SK-N-SH (cell line): ENCODE data around the gene NYNRIN. TPM values are rescaled to one million over a fixed set of nuclear protein-coding genes. Genes with fewer than 3 reads are reported as not detected.

Source experiments
- CTCF ChIA-PET: fragments of 300-600, 350-600 bp; formaldehyde crosslinking; extraction: SDS; loops from one replicate; lab custom pipeline; 2021; lab: Yijun Ruan, JAX
- POLR2A ChIA-PET: fragments of 350-600 bp; sonication (Branson Sonifier 250); formaldehyde crosslinking; extraction: SDS; loops from one replicate; lab custom pipeline; 2020; ENCODE audit warnings: antibody characterized with exemption, inconsistent platforms; lab: Yijun Ruan, JAX
- DNase-seq: peaks from one replicate; pipeline ENCODE4 v3.0.0; 2012
- H2AFZ ChIP-seq: fragments of 200-600 bp; sonication (generic); 2 replicates; pipeline ENCODE4 v1.8.1; 2016; ENCODE audit warnings: antibody characterized with exemption, mild to moderate bottlenecking, low read depth
- H3F3A ChIP-seq: fragments of 200-600 bp; sonication (generic); replicated peaks from 2 replicates; pipeline ENCODE3; 2016; ENCODE audit warnings: antibody characterized with exemption, mild to moderate bottlenecking; ENCODE audit not compliant: insufficient read depth
- H3K27ac ChIP-seq, 2 experiments: fragments of 200-500 bp in 1 of 2; fragments of 200-600 bp in 1 of 2; sonication (Bioruptor generic) in 1 of 2; sonication (generic), shearing (Covaris generic) in 1 of 2; 2 replicates each; pipeline versions ENCODE4 v1.5.1 to v1.6.1; 2014 to 2016; ENCODE audit warnings: low read depth in 2 of 2, inconsistent platforms in 1 of 2, low read length in 1 of 2, mild to moderate bottlenecking in 1 of 2, mixed read lengths in 1 of 2
- H3K27me3 ChIP-seq: fragments of 200-600 bp; sonication (generic), shearing (Covaris generic); 2 replicates; pipeline ENCODE4 v1.6.1; 2016; ENCODE audit warnings: mixed run types; ENCODE audit not compliant: insufficient read depth
- H3K36me3 ChIP-seq, 2 experiments: fragments of 200-500 bp in 1 of 2; fragments of 200-600 bp in 1 of 2; sonication (Bioruptor generic) in 1 of 2; sonication (generic) in 1 of 2; replicated peaks in 1 of 2; 2 replicates each; pipeline versions ENCODE3 to v1.5.1; 2014 to 2016; ENCODE audit warnings: low read length in 1 of 2, mild to moderate bottlenecking in 1 of 2; ENCODE audit not compliant: insufficient read depth in 2 of 2, control insufficient read depth in 1 of 2
- H3K4me1 ChIP-seq, 2 experiments: fragments of 200-500 bp in 1 of 2; fragments of 200-600 bp in 1 of 2; sonication (Bioruptor generic) in 1 of 2; sonication (generic), shearing (Covaris generic) in 1 of 2; 2 replicates each; pipeline versions ENCODE4 v1.5.1 to v1.6.1; 2014 to 2016; ENCODE audit warnings: low read depth in 1 of 2, low read length in 1 of 2, mixed run types in 1 of 2; ENCODE audit not compliant: insufficient read depth in 2 of 2, control insufficient read depth in 1 of 2
- H3K4me2 ChIP-seq: fragments of 200-600 bp; sonication (generic), shearing (Covaris generic); 2 replicates; pipeline ENCODE4 v1.6.1; 2017; ENCODE audit warnings: mixed run types
- H3K4me3 ChIP-seq, 2 experiments: fragments of 200-500 bp in 1 of 2; fragments of 200-600 bp in 1 of 2; sonication (Bioruptor generic) in 1 of 2; sonication (generic), shearing (Covaris generic) in 1 of 2; 2 replicates each; pipeline versions ENCODE4 v1.5.1 to v1.8.1; 2014 to 2016; ENCODE audit warnings: low read depth in 2 of 2, inconsistent platforms in 1 of 2, low read length in 1 of 2, mild to moderate bottlenecking in 1 of 2, mixed read lengths in 1 of 2, moderate library complexity in 1 of 2
- H3K79me2 ChIP-seq: fragments of 200-600 bp; sonication (generic); 2 replicates; pipeline ENCODE4 v1.8.1; 2017; ENCODE audit warnings: mild to moderate bottlenecking; ENCODE audit not compliant: insufficient read depth
- H3K9ac ChIP-seq: fragments of 200-600 bp; sonication (generic); 2 replicates; pipeline ENCODE4 v1.6.1; 2017; ENCODE audit warnings: mixed run types
- H3K9me2 ChIP-seq: fragments of 200-600 bp; sonication (generic); 2 replicates; pipeline ENCODE4 v1.6.1; 2017; ENCODE audit warnings: mixed run types
- H3K9me3 ChIP-seq: fragments of 200-600 bp; sonication (generic); 2 replicates; pipeline ENCODE4 v1.6.1; 2017; ENCODE audit warnings: mixed run types, mild to moderate bottlenecking, moderate library complexity
- H4K20me1 ChIP-seq: fragments of 200-600 bp; sonication (generic); 2 replicates; pipeline ENCODE4 v1.6.1; 2017; ENCODE audit warnings: mild to moderate bottlenecking, mixed run types; ENCODE audit not compliant: insufficient read depth
- CTCF ChIP-seq: fragments of 200-600 bp; sonication (generic); IDR thresholded peaks from 2 replicates; pipeline ENCODE4 v1.6.1; 2017; ENCODE audit warnings: antibody characterized with exemption, mild to moderate bottlenecking, moderate library complexity
- EP300 ChIP-seq, 2 experiments: IDR thresholded peaks; 2 replicates each; pipeline versions ENCODE4 v1.4.0 to v1.6.1; 2012; ENCODE audit warnings: borderline replicate concordance in 1 of 2, low read depth in 1 of 2, low read length in 1 of 2
- FOXJ3 ChIP-seq: sonication (generic); formaldehyde crosslinking; IDR thresholded peaks from 2 replicates; pipeline ENCODE4 v1.5.1; 2020; ENCODE audit warnings: mild to moderate bottlenecking, missing genetic modification reagents
- GABPA ChIP-seq: IDR thresholded peaks from 2 replicates; pipeline ENCODE4 v1.4.0; 2012; ENCODE audit warnings: low read depth, mild to moderate bottlenecking
- IRF3 ChIP-seq: fragments of 150-350 bp; IDR thresholded peaks from 2 replicates; pipeline ENCODE4 v1.6.1; 2016; ENCODE audit warnings: mild to moderate bottlenecking, low read depth, low read length
- JUND ChIP-seq: IDR thresholded peaks from 2 replicates; pipeline ENCODE4 v1.4.0; 2012
- MAX ChIP-seq: IDR thresholded peaks from 2 replicates; pipeline ENCODE4 v1.4.0; 2012; ENCODE audit warnings: low read depth
- NFIC ChIP-seq: IDR thresholded peaks from 2 replicates; pipeline ENCODE4 v1.4.0; 2012; ENCODE audit warnings: borderline replicate concordance
- PBX3 ChIP-seq: IDR thresholded peaks from 2 replicates; pipeline ENCODE4; 2012
- RFX5 ChIP-seq: IDR thresholded peaks from 2 replicates; pipeline ENCODE4 v1.6.1; 2012; ENCODE audit warnings: mild to moderate bottlenecking, improper control_type of control experiment, low read length
- RXRA ChIP-seq: IDR thresholded peaks from 2 replicates; pipeline ENCODE4 v1.4.0; 2012; ENCODE audit warnings: low read depth, mild to moderate bottlenecking, borderline replicate concordance
- SMC3 ChIP-seq: IDR thresholded peaks from 2 replicates; pipeline ENCODE4 v1.6.1; 2012; ENCODE audit warnings: low read depth, low read length, improper control_type of control experiment
- TCF12 ChIP-seq: IDR thresholded peaks from 2 replicates; pipeline ENCODE4 v1.4.0; 2012
- YY1 ChIP-seq: IDR thresholded peaks from 2 replicates; pipeline ENCODE4 v1.4.0; 2012; ENCODE audit warnings: low read depth, mild to moderate bottlenecking
- ZBTB33 ChIP-seq: IDR thresholded peaks from 2 replicates; pipeline ENCODE4 v1.4.0; 2012; ENCODE audit warnings: low read depth, borderline replicate concordance
- WGBS: methylation state at CpG from one replicate; pipeline ENCODE4 v1.1.6; 2017; ENCODE audit warnings: low lambda C conversion rate; 5-methylcytosine and 5-hydroxymethylcytosine counted together
- polyA plus RNA-seq, 3 experiments: library from polyadenylated mRNA; depleted of rRNA; stranded (reverse); fragments of >200 nt; gene quantifications; 2 replicates each; pipeline ENCODE4 v1.2.3, GENCODE V29; 2012

Gene NYNRIN
- polyA plus RNA-seq, 1 of the 3 experiments (the other 2 are of a cell fraction): 4.8 TPM

GRCh38 chr14:24377126-24377525 is 21.7 kb upstream of the NYNRIN start (continued):
- TF ChIP-seq ZBTB33: no peak

GRCh38 chr14:24377657-24378056 is 21.1 kb upstream of the NYNRIN start:
- CTCF ChIA-PET: interaction anchor here (0.9 to 2.4 kb wide), 4 partner anchors 9 to 54 kb away, joined by 4 to 16 read pairs (median 7); partner anchors contain the start of gene NFATC4
- Histone ChIP-seq H3K27me3 (no peaks in the 10 kb centered on the region), H3K4me2 (no peak overlapping the region), H4K20me1 (no peaks in the 10 kb centered on the region), H3K9ac (no peak overlapping the region), H3K9me2 (no peaks in the 10 kb centered on the region), H3K79me2 (no peaks in the 10 kb centered on the region), H3K4me1 (peaks cover 0 to 17% of the 10 kb centered on the region in 2 experiments; a peak in 1 of 4 replicates), H3F3A (no peaks in the 10 kb centered on the region), H2AFZ (no peak overlapping the region), H3K36me3 (peaks cover 0 to 23% of the 10 kb centered on the region in 2 experiments), H3K4me3 (no peak overlapping the region), H3K27ac (no peak overlapping the region), H3K9me3 (no peaks in the 10 kb centered on the region)
- POLR2A ChIA-PET: interaction anchor here (1.0 to 1.2 kb wide), 2 partner anchors 9 to 12 kb away, joined by 3 to 4 read pairs; partner anchors contain the start of gene NFATC4
- WGBS: 85% methylated on average over 2 of the region's 2 CpGs
- DNase-seq: no peak
- no peak for TF ChIP-seq IRF3
- no peak for TF ChIP-seq EP300 (IDR thresholded peaks at IDR 0.05; ENCODE audit: borderline replicate concordance in 1 of 2, low read depth in 1 of 2, low read length in 1 of 2)
- no peak for TF ChIP-seq CTCF
- no peak for TF ChIP-seq MAX
- no peak for TF ChIP-seq RFX5
- no peak for TF ChIP-seq JUND

- Histone ChIP-seq H3K79me2 (no peaks in the 10 kb centered on the region), H3K9me3 (no peaks in the 10 kb centered on the region), H3K36me3 (peaks cover 0 to 19% of the 10 kb centered on the region in 2 experiments), H3K4me1 (peaks cover 0 to 17% of the 10 kb centered on the region in 2 experiments; a peak in 1 of 4 replicates), H3K9me2 (no peaks in the 10 kb centered on the region), H2AFZ (no peak overlapping the region), H3K4me3 (no peak overlapping the region), H3K4me2 (no peak overlapping the region), H3F3A (no peaks in the 10 kb centered on the region), H3K27ac (no peak overlapping the region), H4K20me1 (no peaks in the 10 kb centered on the region), H3K27me3 (no peaks in the 10 kb centered on the region), H3K9ac (no peak overlapping the region)
- TF ChIP-seq CTCF (no peak), FOXJ3 (no peak), TCF12 (no peak), IRF3 (no peak), PBX3 (no peak), GABPA (no peak), RXRA (no peak), JUND (no peak), YY1 (no peak), NFIC (no peak), SMC3 (no peak)
- no peak for DNase-seq
- ChIA-PET CTCF (interaction anchor here (1.0 to 2.4 kb wide), 4 partner anchors 12 to 53 kb away, joined by 3 to 16 read pairs (median 7); no protein-coding TSS in a partner anchor), POLR2A (interaction anchor here (1.0 to 1.2 kb wide), 2 partner anchors 10 to 12 kb away, joined by 3 to 4 read pairs; partner anchors contain the start of gene NFATC4)
- 93% methylated on average over 3 of the region's 3 CpGs for WGBS
These were observed 20.5 kb upstream of the NYNRIN start for GRCh38 chr14:24378327-24378726.
